ENCODE data around the gene ACO1.
"Not testable (repeated sequence)": the region's sequence is repeated elsewhere in the genome, so short reads cannot be mapped to it uniquely, and the experiment has no call there.

ACO1 gene

DNA sequence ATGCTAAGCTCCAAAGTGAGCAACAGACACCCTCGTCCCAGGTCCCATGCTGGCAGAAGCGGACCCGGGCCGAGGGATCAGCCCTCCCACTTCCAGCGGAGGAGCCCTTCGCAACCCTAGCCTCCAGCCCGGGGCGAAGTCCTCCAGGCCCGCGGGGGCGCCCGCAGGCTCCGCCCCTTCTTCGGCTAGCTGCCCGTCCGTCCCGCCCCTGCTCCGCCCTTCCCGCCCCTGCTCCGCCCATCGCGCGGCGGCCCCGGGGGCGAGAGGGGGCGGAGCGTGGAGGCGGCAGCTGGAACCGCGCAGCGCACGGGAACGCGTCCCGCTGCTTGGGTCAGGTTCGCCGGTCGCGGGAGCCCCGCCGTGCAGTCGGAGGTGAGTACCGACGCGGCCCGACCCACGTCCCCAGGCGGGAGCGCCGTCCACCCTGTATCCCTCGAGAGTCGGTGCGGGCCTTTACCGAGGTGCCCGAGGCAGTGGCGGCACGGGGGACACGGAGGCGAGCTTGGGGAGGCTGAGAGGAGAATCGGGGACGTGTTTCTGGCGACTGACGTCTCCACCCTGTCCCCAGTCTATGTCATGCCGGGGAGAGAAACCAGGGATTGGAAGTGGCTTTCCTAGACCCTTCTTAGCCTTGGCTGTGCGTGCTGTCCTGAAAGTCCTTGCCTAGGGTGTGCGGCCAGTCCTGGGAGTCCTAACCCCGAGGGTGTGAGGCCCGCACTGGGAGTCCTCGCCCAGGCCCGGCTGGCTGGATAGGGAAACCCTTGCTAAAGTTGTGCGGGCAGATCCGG, at the start of gene ACO1:
ACO1 (plus strand) TSS at position 280 of the 788 bp plus-strand sequence. CDS start 20,864 bp downstream, outside the sequence.
- DNase-seq, result peak in 55 of 56 donors; percentile 15 to 90 (median 76)

DNA sequence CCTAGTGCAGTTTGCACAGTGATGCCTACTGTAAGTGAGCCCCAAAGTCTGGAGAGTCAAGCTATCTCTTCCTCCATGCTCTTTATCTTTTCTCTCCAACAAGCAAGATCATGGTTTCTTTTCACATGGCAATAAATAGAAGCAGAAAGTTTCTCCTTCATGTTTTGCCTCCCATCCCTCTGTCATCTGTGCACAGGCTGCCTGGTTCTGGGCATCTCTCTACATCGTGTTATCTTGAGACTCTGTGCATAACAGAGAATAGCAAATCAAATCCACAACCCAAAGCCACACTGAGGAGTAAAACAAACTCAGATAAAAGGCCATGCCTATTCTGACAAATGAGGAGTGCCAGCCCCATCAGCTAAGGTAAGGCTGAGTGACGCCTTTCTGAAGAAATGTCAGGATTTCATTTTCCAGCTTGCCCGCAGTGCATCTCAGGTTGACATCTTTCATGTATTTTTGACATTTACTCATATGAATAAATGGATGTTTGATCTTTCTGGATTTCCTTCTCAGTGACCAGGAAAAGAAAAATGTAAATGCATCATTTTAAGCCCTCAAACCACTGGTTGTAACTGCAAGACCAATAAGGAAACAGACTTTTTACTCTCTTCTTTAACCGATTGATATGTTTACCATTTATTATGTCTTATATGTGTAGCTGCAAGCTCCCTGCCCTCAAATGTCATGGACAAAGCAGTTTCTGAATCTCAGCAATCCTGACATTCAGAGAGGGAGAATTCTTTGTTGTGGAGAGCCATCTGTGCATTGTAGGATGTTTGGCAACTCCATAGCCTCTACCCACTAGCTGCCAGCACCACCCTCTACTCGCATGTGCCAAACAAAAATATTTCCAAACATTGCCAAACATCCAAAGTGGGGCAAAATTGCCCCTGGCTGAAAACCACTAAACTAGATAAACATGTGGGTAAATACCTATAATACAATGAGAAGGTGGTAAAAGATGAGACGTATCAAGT, 49.2 kb upstream of the ACO1 start:
- DNase-seq, result no peak

DNA sequence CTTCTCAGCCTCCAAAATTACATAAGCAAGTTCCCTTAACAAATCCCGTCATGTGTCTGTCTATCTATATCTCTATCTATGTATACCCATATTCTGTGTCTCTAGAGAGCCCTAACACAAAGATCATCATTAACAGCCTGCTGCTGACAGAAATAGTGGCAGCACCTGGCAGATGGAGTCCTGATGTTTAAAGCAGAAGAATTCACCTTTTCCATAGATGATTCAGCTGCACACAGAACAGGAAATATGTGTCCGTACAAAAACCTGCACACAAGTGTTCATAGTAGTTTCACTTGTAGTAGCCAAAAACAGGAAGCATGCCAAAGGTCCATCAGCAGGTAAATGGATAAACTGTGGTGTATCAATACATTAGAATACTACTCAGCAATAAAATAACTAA, 45.0 kb upstream of the ACO1 start:
- DNase-seq, result no peak

DNA sequence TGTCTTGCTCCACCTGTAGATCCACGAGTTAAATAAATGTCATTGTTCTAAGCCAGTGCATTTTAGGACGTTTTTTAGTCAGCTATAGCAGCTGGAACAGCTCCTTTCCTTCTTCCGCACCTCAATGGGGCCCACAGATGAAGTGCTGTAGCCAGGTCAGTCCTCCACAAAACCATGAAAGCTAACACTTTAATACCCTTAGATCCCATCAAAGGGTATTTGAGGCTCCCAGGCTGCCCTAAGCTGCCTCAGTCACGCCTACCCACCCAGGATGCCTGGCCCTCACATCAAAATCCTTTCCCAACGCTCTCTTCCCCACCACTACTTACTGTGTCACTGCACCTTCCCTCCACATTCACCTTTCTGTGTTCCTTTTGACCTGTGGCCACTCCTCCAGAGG, 44.1 kb upstream of the ACO1 start:
- no peak for DNase-seq

DNA sequence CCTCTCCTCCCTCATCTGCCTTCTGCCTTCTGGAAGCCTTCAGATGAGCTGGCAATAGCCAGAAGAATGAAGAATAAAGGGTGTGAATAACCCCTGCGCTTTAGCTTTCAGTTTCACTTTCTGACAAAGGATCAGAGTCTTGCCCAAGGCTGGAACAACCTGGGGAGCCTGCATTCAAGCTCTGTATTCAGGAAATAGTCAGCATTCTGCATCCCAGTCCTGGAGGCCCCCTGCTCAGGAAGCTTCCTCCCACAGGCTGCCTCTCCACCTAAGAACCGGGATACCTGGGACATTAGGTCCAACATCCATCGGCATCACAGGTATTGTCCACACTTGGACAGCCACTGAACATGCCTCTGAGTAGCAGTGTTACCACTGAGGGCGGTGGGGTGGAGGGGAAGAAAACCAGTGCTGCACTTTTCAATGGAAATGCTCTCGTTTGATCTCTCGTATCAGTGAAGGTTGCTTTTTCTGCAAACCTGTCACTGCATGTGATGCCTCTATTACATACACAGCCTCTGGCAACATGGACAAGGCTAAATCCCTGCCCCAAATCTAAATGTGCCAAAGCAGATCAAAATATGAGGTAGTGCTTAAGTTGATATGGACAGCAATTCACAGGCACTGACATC, 39.8 kb upstream of the ACO1 start:
- DNase-seq, result no peak

DNA sequence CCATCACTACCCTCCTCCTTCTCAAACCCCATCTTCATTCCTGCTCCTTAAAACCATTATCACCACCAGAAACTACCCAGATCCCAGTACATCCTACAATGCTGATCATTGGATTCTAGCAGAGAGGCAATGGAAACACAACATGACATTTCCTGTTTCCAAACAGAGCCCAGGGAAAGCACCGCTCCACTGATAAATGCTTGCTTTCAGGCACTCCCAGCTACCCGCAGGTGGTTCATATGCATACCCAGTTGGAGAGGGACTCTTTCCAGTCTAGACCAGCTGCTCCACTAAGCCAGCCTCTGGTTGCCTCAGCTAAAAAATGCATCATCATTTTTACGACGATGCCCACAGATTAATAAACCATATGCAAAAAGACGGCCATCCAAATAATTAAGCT, 39.2 kb upstream of the ACO1 start:
- DNase-seq, result no peak

DNA sequence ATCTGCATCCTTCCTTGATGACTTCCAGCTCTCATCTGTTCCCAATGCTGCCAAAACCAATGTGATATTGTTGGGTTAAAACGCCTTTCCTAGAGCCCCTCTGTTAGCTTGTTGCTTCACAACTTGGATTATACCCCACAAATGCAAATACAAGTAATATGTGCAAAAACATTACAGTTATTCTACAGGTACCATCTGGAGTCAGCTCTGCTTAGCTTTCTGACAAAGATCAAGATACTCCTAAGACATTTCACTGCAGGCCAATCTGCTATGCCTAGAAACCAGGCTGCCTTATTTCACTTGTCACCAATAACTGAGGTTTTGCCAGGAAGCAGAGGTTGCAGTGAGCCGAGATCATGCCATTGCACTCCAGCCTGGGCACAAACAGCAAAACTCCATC, 36.9 kb upstream of the ACO1 start:
- DNase-seq, result no peak

DNA sequence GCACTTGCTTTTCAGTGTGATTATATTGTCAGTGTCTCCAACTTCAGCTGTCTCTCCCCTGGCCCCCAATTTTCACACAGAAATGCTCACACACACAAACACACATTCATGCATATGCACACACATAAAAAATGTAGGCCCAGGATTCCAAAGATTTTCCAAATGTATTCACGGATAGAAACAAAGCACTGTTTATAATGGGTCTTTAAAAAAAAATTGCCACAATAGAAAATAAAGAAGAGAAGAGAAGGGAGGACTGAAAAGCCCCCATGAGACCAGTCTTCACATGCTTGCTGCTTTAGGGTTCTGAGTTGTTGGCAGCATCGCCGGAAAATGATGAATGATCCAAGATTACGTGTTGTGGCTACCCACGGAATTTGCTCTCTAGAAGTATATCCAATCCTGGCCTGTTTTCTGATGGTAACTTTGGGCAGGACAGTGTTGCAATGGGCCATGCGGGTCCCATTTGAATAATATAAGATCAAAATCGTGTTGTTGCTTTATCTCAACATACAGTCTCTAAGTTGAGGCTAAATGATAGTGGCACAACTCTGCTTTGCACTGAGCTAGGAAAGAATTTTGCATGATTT, 36.2 kb upstream of the ACO1 start:
- no peak for DNase-seq

DNA sequence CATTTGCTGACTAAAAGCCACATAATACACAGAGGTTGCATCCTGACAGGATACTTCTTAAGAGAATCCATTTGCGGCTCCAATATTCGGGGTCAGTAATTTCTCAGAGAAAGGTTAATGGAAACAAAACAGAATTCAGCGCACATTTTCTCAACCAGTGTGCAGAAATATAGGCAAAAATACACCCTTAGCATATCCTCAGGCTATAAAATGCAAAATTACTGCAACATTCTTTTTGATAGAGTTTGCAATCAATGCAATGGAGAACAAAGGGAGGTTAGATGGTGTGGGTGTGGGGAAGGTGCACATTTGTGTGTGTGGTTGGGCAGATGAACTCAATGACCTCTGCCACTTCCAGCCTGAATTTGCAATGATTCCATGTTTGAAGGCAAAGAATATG, 35.4 kb upstream of the ACO1 start:
- no peak for DNase-seq

DNA sequence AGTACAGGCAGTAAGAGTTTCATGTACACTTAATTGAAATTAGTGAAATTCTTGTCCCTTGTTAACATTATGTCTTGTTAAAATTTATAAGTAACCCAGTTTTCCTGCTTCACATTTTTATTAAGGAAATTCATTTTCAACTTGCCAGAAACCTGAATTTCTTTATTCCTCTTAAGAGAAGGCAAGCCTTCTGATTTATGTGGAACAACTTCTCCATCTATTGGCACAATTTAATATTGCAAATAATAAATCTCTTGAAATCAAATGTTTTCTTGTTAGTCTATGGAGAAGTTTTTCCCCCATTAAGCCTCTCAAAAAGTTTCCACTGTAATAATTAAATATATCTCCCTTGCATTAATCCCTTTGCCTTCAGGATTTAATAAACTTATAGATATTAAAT, 33.8 kb upstream of the ACO1 start:
- no peak for DNase-seq

DNA sequence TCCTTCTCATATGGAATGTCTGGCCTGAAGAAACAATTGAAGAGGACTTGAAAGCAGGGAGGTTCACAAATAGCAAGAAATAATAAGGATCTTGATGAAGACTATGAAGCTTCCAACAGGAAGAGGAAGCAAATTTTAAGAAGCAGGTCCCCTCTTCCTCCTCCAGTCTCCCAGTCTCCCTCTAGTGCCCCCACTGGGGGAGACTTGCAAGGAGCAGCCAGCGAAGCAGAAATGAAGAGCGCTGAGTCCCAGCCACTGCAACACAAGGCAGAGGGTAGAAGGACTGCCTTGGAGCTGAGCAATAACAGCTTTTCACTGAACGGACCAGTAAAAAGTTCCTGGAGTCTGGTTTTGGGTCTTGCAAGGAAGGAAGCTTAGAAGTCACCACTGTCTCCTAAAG, 32.6 kb upstream of the ACO1 start:
- no peak for DNase-seq

DNA sequence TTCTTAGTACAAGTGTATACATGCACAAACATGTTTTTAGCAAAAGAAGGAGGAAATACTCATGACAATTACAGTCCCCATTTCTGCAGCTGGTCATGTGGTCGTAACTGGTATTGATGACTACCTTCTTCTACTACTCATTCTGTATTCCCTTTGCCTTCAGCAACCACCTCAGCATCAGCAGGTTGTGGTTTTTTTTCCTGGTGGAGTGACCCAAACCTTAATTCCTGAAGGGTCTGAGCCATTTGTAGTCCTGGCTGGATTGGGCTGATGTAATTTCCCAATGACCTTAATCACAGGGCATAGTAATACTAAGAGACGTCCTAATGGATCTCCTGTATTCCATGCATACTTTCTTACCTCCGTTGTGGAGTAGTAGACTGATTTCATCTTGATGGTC, 31.0 kb upstream of the ACO1 start:
- DNase-seq, result not testable (repeated sequence)

DNA sequence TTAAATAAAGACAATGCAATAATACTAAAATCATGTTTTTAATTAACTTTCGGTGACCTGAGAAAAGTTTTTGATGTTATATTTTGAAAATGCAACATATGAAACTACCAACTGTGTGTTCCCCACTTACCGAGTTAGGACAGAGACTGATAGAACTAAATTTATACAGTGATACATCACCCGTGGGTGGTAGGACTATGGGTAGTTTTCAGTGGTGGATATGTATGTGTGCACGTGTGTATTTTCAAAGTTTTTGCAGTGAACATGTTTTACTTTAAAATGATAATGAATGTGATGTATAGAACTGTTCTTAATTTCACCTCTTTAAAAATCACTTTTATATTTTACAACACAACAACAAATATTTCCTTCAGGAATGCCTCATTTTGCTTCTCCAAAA, 25.0 kb upstream of the ACO1 start:
- no peak for DNase-seq

DNA sequence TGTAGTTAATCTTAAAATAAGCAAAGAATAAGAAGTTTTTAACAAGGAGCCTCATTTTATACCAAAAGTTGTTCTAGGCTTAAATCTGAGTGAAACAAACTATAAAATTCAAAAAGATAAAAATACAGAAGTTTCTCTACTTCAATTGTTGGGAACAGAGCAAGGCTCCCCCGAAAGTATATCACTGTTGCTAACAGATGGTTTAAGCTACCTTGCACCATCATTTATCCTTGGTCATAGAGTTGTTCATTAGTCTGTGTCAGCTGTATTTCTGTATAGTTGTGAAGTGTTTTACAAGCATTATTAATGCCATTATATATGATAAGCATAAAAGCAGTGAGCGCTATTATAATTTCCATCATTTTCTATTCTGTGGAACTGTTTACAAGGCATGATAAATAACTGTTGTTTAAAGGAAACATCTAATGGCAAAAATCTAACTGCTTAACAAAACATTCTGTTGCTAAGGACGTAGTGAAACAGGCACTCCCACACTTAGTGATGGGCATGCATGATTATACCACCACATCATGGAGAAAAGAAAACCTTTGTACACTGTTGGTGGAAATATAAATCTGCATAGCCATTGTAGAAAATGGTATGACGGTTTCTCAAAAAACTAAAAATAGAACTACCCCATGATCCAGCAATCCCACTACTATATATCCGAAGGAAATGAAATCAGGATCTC, 23.3 kb upstream of the ACO1 start:
- no peak for DNase-seq

DNA sequence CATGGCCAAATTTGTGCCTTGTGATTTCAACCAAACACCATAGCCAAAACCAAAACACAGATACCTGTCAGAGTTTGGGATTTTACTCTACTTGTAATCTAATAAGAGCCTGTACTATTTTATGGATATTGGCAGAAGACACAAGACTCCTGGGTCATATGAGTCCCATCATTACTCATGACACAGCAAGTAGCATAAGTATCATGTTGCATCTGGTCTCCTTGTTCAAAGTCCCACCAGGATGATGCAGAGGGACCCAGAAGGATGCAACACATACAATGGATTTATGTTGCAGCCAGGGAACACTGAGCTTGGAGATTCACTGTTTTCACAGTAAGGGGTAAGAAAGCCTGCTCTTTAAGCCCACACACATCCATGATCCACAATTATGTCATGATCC, 13.2 kb upstream of the ACO1 start:
- no peak for DNase-seq

DNA sequence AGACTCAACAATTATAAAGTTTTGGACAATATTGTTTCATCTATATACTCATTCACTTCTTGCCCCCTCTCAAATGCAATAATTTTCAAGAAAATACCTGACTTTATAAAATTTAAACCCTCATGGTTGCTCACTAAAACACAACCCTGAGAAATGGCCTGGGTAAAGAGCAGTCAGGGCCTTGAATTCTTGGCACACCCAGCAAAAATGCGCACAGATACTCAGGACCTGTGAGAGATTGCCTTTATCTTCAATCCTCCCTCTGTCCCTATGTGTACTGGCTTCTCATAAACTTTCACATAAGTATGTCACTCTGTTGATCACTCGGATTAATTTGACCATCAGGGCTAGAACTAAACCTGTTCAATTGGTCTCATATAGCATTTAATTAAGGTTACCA, 12.8 kb upstream of the ACO1 start:
- DNase-seq, result no peak

DNA sequence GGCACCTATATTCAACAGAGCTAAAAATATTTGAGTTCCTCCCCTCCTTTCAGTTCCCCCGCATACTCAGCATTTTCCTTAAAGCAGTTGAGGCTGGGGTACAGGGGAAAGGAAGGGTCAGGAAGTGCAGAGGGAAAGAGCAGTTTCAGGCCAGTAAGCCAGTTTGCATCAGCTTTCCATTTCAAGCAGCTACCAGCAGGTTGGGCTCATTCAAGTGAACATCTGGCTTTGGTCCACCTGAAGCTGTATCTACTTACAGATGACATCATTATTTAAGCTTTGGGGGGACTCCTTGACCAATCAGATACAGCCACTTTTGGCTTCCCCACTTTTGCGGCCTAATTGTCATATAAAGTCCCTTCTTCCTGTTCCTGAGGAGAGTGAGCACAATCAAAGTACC, 8.2 kb upstream of the ACO1 start:
- DNase-seq, result no peak

DNA sequence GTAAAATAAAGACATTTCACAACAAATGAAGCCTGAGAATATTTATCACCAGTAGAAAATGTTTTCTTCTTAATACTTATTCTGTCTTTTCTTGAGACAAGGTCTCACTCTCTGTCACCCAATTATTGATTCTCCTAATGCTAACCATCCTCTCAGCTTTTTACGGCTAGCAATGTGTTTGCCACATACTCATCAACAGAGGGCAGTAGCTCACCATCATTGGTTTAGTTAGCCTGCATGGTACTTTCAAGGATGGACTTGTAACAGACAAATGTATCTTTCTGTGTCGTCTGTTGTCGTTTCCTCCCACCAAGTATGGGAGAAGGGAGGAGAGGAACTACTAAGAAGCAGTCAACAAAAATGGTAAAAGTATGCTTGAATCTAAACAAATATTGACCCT, 5.9 kb upstream of the ACO1 start:
- peak in 21 of 56 donors; percentile 2 to 47 (median 14) for DNase-seq

DNA sequence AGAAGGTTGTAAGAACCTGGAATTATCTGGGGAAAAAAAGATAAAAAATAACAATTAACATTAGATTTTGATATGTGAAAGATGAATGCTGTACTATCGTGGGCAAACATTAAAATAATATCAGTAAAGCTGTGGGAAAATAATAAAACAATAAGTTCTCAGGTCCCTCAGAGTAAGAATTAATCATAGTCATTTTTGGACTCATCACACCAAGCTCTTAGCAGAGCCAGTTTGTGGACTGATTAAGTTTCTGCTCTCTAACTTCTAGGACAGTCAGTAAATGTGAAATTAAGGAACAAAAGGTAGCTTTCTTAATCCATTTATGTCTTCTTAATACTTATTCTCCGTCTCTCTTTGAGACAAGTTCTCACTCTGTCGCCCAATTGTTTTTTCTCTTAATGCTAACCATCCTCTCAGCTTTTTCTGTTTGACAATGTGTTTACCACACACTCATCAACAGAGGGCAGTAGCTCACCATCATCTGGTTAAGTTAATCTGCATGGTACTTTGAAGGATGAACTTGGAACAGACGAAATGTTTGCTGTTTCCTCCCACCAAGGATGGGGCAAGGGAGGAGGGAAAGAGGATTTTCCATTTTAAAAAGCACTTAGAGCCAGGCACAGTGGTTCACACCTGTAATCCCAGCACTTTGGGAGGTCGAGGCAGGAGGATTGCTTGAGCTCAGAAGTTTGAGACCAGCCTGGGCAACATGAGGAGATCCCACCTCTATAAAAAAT, 5.3 kb upstream of the ACO1 start:
- DNase-seq, result peak in 27 of 56 donors; percentile 1 to 51 (median 21)

DNA sequence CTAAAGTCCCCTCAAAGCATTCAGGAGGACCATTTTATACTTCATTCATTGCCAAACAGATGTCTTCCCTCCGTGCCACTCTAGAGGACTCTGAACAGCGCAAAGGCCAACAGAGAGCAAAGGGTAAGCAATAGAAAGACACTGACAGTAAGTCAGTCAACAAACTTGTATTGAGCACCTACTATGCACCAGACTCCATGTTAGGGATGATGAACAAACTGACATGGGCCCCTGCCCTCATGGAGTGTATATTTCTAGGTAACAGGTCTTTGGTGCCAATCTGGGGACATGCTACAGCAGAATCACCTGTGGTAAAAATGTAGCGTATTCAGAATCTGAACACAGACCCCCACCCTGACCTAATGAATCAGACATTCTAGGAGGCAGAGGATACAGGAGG, 3.5 kb upstream of the ACO1 start:
- no peak for DNase-seq
